OCI-LY3 (cell line): Measurements from ENCODE around the gene GALNT18.

Experiments
- H2AFZ ChIP-seq: fragments of 200-600, 300-600 bp; shearing (Covaris generic); 2 replicates; pipeline ENCODE4 v1.6.0; 2014; ENCODE audit warnings: antibody characterized with exemption, low read depth, low read length
- H3K27ac ChIP-seq: fragments of 200-600, 300-600 bp; sonication (generic); 2 replicates; pipeline ENCODE4 v1.5.1; 2014; ENCODE audit warnings: mild to moderate bottlenecking, low read length, moderate library complexity, mixed read lengths
- H3K27me3 ChIP-seq: fragments of 200-600, 300-600 bp; sonication (generic); 2 replicates; pipeline ENCODE4 v1.6.1; 2014; ENCODE audit warnings: low read depth, low read length, mixed read lengths
- H3K36me3 ChIP-seq: fragments of 200-600, 300-600 bp; sonication (generic); replicated peaks from 2 replicates; pipeline ENCODE3; 2014; ENCODE audit warnings: low read depth, low read length, mixed read lengths
- H3K4me1 ChIP-seq: fragments of 300-600, 200-600 bp; sonication (generic); 2 replicates; pipeline ENCODE4 v1.6.1; 2014; ENCODE audit warnings: low read length, mixed read lengths
- H3K4me2 ChIP-seq: fragments of 200-600, 300-600 bp; sonication (generic); 2 replicates; pipeline ENCODE4 v1.6.1; 2014; ENCODE audit warnings: low read length, mixed read lengths
- H3K4me3 ChIP-seq: fragments of 300-600, 200-600 bp; sonication (generic); 2 replicates; pipeline ENCODE4 v1.5.1; 2014; ENCODE audit warnings: antibody characterized with exemption, mild to moderate bottlenecking, low read length, moderate library complexity
- H3K79me2 ChIP-seq: fragments of 300-600, 200-600 bp; shearing (Covaris generic); 2 replicates; pipeline ENCODE4 v1.6.1; 2014; ENCODE audit warnings: mild to moderate bottlenecking, low read length, mixed read lengths
- H3K9ac ChIP-seq: fragments of 300-600, 200-600 bp; shearing (Covaris generic); 2 replicates; pipeline ENCODE4 v1.6.0; 2014; ENCODE audit warnings: mild to moderate bottlenecking, low read length, moderate library complexity
- H3K9me3 ChIP-seq: fragments of 200-600, 300-600 bp; shearing (Covaris generic); 2 replicates; pipeline ENCODE4 v1.6.1; 2014; ENCODE audit warnings: low read length, mixed read lengths; ENCODE audit not compliant: insufficient read depth
- H4K20me1 ChIP-seq: fragments of 200-600, 300-600 bp; sonication (generic); 2 replicates; pipeline ENCODE4 v1.6.1; 2016; ENCODE audit warnings: low read length, mixed read lengths; ENCODE audit not compliant: insufficient read depth
- EZH2phosphoT487 ChIP-seq: fragments of 200-600 bp; shearing (Covaris generic); IDR thresholded peaks from 2 replicates; pipeline ENCODE4 v1.6.1; 2018; ENCODE audit warnings: antibody characterized with exemption, mixed run types, low read depth
- TF ChIP-seq, protein P1 (sequence below): fragments of 200-600, 300-600 bp; sonication (generic); IDR thresholded peaks from 2 replicates; pipeline ENCODE4 v1.5.1; 2014; ENCODE audit warnings: antibody characterized with exemption, low read length, low read depth

GALNT18 gene

DNA sequence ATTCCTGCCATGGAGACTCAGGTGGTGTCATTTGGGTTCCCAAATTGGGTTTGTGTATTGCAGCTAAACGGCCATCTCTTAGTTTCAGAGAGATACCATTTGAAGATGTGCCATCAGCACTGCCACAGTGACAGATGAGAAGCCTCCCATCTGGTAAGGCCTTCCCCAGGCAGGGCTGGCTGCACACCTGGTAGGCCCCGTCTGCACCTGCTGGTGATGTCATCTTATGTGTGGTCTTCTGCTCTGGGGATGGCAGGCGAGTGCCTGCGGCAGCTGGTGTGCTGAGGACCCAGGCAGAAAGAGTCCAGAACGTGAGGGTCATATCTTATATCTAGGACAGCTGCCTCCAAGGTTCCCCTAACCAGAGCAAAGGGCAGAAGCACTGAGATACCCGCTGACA, 369.4 kb downstream of the GALNT18 start:
- H4K20me1 ChIP-seq = no peaks in the 10 kb centered on the region
- H3K27me3 ChIP-seq = peaks cover 5% of the 10 kb centered on the region
- H3K27ac ChIP-seq = no peak overlapping the region
- H3K9me3 ChIP-seq = no peaks in the 10 kb centered on the region
- H2AFZ ChIP-seq = no peak overlapping the region
- no peaks in the 10 kb centered on the region for H3K79me2 ChIP-seq
- no peak overlapping the region for H3K9ac ChIP-seq
- no peak for TF ChIP-seq EZH2phosphoT487
- TF ChIP-seq, protein P1, sequence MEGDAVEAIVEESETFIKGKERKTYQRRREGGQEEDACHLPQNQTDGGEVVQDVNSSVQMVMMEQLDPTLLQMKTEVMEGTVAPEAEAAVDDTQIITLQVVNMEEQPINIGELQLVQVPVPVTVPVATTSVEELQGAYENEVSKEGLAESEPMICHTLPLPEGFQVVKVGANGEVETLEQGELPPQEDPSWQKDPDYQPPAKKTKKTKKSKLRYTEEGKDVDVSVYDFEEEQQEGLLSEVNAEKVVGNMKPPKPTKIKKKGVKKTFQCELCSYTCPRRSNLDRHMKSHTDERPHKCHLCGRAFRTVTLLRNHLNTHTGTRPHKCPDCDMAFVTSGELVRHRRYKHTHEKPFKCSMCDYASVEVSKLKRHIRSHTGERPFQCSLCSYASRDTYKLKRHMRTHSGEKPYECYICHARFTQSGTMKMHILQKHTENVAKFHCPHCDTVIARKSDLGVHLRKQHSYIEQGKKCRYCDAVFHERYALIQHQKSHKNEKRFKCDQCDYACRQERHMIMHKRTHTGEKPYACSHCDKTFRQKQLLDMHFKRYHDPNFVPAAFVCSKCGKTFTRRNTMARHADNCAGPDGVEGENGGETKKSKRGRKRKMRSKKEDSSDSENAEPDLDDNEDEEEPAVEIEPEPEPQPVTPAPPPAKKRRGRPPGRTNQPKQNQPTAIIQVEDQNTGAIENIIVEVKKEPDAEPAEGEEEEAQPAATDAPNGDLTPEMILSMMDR = no peak
- H3K36me3 ChIP-seq = no peaks in the 10 kb centered on the region
- no peak overlapping the region for H3K4me3 ChIP-seq
- no peak overlapping the region for H3K4me2 ChIP-seq
- peaks cover 10% of the 10 kb centered on the region for H3K4me1 ChIP-seq

DNA sequence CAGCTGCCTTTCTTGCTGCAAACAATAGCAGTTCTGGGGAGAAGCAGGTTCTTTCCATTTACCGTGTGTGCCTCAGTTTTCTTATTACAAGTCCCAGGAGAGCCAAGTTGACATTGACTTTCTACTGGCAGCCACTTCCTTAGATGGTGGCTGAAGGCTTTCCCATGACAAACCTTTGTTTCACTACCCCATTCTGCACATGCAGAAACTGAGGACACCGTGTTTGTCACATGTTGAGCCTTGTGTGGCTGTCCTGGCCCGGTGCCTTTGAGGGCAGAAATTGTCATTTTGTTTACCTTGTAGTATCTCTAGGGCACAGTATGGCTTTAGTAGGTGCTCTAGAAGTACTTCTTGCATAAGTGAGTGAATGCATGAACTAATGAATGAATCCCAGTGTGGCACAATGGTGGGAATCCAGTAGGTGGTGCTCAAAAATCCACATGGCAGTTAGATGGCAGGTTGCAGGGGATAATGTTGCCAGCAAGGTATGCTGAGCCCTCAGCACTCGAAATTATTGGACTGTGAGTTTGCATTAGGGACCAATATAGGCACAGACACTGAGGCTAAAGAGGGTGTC, 370.3 kb downstream of the GALNT18 start:
- no peak overlapping the region for H3K4me3 ChIP-seq
- no peaks in the 10 kb centered on the region for H3K36me3 ChIP-seq
- H4K20me1 ChIP-seq = no peaks in the 10 kb centered on the region
- 0 out of 2 replicates have a peak overlapping the region, but pooled peaks have one; percentile 6 for H3K4me2 ChIP-seq
- TF ChIP-seq, protein P1 = no peak
- no peak for TF ChIP-seq EZH2phosphoT487
- no peak overlapping the region for H3K27ac ChIP-seq
- no peaks in the 10 kb centered on the region for H3K79me2 ChIP-seq
- H3K27me3 ChIP-seq = peaks cover 5% of the 10 kb centered on the region
- no peak overlapping the region for H3K9ac ChIP-seq
- H3K9me3 ChIP-seq = no peaks in the 10 kb centered on the region
- H3K4me1 ChIP-seq = peaks cover 10% of the 10 kb centered on the region
- no peak overlapping the region for H2AFZ ChIP-seq

DNA sequence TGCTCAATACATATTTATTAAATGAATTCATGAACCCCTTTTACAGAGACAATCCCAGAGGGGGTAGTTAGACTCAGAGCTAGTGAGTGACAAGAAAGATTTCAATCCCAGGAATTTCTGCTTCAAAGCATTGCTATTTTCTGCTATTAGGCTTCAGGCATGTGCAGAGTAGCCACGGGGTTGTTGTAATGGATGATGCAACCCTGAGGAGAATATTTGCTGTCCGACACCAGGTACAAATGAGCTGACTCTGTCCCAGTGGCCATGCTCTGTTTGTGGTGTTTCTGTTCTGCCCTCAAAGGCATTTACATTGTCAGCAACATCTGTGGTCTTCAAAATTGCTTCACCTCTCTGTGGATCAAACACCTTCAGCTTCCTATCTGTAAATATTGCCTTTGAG, 371.3 kb downstream of the GALNT18 start:
- H3K4me1 ChIP-seq = peaks cover 10% of the 10 kb centered on the region
- H4K20me1 ChIP-seq = no peaks in the 10 kb centered on the region
- H2AFZ ChIP-seq = no peak overlapping the region
- no peak overlapping the region for H3K4me2 ChIP-seq
- TF ChIP-seq, protein P1 = no peak
- no peak for TF ChIP-seq EZH2phosphoT487
- H3K9me3 ChIP-seq = no peaks in the 10 kb centered on the region
- no peak overlapping the region for H3K9ac ChIP-seq
- no peak overlapping the region for H3K27ac ChIP-seq
- no peak overlapping the region for H3K4me3 ChIP-seq
- H3K27me3 ChIP-seq = peaks cover 5% of the 10 kb centered on the region
- no peaks in the 10 kb centered on the region for H3K79me2 ChIP-seq
- H3K36me3 ChIP-seq = no peaks in the 10 kb centered on the region

DNA sequence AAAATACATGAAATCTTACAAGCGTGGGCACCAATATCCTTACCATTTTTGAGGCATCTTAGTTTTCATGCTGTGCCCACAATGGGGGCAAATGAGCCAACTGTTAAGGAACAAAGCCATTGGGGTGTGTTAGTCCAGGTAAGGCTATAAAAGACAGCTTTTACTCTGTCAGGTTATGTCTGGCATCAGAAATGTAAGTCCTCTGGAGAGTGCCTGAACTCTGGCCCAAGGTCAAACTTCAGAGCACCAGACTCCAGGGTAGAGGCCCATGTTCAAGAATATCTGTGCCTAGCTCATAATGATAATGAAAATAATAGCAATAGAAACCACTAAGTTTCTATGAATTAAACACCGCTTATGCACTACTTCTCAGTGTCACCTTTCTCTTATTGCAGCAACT, 374.2 kb downstream of the GALNT18 start:
- H3K79me2 ChIP-seq = no peaks in the 10 kb centered on the region
- H3K27me3 ChIP-seq = no peaks in the 10 kb centered on the region; the same call in 1 of the 2 replicates
- no peak overlapping the region for H2AFZ ChIP-seq
- no peak overlapping the region for H3K27ac ChIP-seq
- H4K20me1 ChIP-seq = no peaks in the 10 kb centered on the region
- no peak overlapping the region for H3K4me3 ChIP-seq
- TF ChIP-seq EZH2phosphoT487 = no peak
- TF ChIP-seq, protein P1 = no peak
- peaks cover 14% of the 10 kb centered on the region for H3K4me1 ChIP-seq
- no peak overlapping the region for H3K4me2 ChIP-seq
- H3K9me3 ChIP-seq = no peaks in the 10 kb centered on the region
- H3K9ac ChIP-seq = no peak overlapping the region
- H3K36me3 ChIP-seq = no peaks in the 10 kb centered on the region
